Activated CD8-positive, alpha-beta memory T cell treated with anti-CD3 and anti-CD28 coated beads, Interleukin-2, amount 50 U/mL, for 4 hours (primary cell): ENCODE measurements around the gene HOXA9.

Source experiments
- DNase-seq: peaks from one replicate; pipeline ENCODE4 v3.0.0-alpha.2; 2020

The HOXA9 gene

GRCh38 chr7:27200761-27201579 lies 35.6 kb upstream of the HOXA9 start:
- DNase-seq: no peak

DNA sequence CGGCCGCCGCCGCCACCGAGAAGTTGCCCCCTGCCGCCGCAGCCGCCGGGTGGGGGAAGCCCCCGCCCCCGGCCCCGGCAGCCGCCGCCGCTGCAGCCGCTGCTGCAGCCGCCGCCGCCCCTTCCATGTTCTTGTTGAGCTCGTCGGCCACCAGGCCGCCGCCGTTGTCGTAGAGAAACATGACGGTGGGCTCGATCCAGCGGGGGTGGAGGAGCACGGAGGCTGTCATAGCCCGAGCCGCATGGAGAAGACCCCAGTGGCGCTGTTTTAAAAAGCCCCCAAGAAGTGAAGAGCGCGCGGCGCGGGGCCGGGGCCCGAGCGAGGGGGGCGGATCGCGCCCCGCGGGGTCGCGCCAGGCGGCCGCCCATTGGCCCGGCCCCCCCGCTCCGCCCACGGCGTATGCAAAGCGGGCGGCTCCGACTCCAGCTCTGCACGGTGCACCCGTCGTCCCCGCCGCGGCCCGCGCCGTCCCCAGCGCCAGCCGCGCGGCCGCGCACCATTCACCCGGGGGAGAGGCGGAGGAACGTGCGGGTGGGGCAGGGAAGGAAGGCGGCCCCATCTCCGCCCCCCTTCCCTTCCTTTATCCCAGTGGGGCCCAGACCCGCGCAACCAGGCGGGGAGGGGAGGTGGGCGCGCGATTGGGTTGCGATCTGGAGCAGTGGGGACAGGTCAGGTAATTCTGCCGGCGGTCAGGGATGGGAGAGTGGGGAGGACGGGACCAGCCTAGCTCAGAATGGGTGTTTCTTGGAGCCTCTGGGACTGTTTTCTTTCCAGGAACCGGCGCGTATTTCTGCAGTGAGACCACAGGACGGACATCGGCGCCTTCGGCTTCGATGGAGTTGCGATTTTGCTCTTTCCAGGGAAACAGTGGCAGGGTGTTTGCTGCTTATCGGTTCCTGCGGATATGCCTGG lies 34.8 kb upstream of the HOXA9 start, which contains the start of gene HOXA13:
Gene HOXA13 (minus strand): TSS at position 243 of the 912 bp plus-strand sequence. CDS start 14 bp downstream, at position 229.
- peak; percentile 42 for DNase-seq

DNA sequence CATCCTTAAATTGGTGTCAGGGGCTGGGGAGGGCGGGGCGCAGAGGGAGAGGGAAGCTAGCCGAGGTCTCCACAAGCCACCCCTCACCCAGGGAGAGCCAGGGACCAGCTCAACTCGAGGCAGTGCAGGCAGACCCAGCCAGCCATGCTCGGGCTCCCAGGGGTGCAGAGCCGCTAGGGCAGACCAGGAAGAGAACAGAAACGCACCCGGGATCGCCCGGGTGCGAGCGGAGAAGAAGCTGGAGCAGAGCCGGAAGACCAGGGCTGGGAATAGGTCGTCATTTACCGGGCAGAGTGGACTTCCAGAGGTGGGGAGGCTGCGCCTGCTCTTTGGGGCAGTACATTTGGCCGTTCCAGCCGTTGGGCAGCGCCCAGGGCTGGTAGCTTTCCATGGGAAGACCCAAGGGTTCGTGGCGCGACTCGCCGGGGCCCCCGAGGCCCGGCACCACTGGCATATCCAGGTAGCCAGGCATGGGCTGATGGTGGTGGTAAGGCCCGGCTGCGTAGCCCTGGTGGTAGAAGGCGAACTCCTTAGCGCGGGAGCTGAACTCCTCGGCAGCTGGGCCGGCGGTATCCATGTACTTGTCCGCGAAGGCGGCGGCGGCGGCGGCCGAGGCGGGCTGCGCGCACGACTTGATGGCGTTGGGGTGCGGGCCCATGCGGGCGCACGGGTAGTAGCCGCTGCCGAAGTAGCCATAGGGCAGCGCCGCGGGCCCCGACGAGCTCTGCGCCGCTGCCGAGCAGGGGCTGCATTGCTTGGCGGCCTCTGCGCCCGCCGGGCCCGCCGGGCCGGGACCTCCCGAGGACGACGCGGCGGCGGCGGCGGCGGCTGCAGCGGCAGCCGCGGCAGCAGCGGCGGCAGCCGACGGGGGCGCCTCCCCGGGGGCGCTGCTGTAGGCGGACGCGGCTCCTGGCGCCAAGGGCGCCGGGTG lies 33.8 kb upstream of the HOXA9 start:
- no peak for DNase-seq

DNA sequence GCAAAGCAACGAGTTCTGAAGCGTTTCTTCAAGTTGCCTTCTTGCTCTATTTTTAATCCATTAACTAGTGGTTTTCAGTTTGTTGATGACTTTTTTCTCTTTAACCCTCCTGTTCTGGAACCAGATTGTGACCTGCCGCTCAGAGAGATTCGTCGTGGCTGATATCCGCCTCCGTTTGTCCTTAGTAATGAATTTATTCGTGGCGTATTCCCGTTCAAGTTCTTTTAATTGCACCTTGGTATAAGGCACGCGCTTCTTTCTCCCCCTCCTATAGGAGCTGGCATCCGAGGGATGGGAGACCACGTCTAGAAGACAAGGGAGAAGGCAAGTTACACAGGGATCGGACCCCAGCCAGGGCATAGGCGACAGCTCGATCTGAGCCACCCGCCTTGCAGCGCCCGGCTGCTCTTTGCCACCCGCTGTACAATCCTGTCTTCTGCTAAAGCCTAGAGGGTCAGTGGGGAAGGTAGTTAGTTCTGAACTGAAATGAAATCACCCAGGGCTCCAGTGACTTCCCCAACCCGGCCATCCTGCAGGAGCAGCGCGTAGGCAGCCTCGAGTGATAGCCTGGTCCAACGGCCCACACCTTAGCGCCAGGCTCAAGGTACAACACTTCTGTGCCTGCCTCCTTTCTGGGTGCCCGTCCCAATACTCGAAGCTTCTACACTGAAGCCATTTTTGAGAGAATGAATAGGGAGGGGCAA lies 33.0 kb upstream of the HOXA9 start:
- DNase-seq: no peak

DNA sequence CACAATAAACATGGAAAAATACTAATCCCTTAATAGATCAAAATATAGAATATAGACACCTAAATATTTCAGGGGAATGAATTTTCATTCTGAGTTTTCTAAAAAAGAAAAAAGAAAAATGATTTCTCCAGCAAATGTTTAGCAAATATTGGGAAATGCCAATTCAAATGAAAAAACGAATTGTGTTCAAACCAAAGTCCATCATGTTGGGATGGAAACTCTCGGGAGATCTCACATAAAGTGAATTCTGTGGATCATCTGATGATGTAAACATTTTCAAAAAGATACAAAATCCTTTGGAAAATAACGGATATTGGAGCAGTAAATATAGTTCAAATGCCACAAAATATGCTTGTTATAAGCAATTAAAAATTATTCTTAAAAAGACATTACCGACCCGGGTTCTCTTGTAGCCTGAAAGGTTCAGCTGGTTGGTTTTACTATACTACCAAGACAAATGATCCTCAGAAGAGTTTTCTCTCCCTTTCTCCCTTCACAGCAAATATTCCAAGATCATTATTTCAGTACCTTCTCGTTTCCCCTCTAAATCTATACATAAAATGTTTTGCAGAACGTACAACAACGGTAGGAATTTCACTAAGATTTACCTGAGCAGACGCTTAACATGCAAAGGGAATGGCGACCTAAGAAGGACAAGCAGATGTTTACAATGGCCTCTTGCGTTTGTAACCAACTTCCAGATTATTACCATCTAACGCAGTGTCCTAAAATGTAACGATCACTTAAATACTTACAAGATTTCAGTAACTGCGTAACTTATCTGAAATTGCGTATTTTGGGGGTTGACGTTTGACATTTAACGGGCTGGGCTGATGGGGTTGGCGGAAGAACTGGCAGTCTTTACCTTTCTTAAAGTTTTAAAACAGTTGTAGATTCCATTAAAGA lies 32.1 kb upstream of the HOXA9 start:
- DNase-seq: no peak

DNA sequence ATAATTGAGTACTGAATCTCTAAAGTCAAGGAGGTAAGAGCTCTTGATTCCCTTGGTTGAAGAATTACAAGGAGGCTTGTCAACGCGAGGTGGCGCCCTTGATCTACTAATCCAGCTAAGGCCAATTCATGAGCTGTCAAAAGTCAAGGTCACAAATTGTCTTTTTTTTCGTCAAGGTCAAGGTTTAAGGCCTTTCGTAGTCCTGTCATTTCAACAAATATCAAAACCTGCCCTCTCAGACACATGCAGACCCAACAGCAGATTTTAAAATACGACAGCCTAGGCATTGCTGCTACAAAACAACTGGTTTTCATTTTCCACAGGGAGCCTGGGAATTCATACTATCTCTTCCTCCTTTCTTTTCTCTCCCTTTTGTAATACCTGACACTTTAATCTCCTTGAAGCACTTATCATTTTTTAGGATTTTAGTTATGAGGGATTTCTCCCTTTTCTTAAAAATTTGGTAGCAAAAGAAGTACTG lies 31.0 kb upstream of the HOXA9 start:
- DNase-seq: peak; percentile 87

GRCh38 chr7:27194686-27195379 lies 29.5 kb upstream of the HOXA9 start:
- DNase-seq: no peak

DNA sequence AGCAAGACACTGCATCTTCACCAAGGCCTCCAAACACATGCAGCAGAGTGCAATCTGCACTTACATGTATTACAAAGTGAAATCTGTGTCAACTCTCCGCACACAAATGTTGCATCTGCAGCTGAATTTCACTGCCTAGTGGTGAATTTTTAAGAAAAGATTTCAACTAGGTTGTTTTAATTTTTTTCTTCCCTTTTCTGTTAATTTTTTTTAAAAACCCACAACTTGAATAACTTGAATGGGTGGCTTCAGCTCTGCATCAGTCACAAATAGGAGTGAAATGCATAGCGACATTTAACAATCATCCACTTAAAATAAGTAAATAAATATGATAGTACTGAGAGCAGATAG lies 28.6 kb upstream of the HOXA9 start:
- no peak for DNase-seq

DNA sequence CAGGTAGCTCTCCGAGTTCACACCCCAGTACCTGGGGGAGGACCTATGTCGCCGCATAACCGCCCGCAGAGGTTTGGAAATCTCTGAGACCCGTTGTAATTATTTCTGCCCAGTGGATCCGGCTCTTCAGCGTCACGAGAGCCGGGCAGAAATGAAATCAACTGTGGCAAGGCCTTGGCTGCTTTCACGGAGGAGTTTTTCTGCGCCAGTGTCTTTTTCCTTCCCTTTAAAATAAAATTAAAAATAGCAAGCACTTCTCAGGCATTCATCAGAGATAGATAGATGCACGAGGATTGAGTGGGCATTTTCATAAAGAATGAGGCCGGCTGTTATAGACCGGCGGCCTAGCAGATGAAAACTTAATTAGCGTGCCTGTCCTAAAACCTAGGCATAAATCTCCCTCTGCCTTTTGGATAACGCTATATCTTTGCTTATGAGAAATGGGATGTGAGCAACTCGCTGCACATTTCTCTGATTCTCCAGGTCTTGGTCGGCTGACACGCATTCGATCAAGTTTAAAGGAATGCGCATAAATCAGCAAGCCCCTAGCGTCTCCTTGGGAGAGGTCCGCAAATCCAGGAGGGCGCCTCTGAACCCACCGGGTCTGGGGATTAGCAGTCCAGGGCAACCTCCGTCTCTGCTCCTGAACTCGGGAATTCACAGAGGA lies 28.1 kb upstream of the HOXA9 start:
- no peak for DNase-seq

DNA sequence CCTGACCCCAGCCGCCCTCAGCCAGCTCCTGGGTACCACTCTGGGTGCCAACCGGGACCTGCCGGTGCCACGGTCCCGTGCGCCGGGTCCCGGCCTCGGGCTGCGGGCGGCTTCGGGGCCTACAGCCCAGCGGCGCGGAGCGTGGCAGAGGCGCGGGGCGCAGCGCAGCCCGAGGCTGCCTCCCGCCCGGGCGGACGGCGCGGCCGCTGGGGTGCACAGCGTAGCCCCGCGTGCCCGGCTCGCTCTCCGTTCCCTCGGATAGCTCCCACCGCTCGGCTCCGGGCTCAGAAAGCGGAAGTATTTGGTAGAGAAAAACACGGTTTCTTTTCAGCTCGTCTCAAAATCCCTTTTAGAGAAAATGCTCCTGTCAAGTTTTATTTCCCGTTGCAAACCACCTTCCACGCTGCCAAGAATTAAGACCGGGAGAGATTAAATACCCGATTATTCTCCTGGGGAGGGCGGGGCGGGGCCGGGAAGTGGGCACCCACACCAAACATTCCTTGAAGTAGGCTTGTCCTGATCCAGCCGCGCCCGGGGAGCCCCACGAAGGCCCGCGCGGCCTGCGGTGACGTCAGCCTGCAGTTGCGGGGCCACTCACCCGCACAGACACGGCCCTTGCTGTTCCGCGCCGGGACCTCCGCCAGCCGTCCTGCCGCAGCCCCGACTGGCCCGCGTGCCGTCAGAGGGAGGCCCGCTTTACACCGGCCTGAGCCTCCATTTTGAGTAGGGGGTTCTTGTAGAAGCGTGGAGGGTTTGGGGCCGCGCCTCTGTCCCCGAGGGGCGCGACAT lies 27.4 kb upstream of the HOXA9 start:
- no peak for DNase-seq

DNA sequence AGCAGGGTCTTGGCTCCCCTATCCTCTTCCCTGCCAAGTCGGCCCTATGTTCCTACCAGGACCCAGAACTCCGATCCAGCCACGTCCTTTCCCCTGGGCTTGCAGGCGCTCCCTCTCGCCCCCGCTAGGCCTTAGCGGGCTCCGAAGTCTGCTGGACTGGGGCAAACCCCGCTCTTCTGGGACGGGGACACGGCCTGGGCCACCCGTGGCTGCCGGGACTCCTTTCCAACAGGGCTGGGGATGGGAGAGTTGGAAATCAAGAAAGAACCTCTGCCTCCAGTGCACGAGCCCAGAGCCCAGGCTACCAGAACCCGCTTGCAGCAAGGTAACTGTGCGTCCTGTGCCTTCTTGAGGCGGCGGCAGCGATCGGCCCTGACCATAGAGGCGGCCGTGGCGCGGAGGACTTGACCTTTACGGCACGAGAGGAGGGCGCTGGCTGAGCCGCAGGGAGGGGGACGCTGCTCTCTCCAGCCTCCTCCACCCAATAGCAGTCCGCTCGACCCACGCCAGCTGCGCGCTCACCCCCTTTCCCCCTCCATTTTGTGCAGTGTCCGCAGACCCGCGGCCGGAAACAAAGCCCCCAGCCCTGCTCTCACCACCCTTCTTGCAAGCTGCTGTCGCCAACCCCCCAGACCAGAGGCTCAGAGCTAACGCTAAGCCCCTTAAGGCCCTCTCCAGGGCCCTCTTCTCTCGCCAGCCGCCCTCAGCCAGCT lies 26.7 kb upstream of the HOXA9 start:
- no peak for DNase-seq

DNA sequence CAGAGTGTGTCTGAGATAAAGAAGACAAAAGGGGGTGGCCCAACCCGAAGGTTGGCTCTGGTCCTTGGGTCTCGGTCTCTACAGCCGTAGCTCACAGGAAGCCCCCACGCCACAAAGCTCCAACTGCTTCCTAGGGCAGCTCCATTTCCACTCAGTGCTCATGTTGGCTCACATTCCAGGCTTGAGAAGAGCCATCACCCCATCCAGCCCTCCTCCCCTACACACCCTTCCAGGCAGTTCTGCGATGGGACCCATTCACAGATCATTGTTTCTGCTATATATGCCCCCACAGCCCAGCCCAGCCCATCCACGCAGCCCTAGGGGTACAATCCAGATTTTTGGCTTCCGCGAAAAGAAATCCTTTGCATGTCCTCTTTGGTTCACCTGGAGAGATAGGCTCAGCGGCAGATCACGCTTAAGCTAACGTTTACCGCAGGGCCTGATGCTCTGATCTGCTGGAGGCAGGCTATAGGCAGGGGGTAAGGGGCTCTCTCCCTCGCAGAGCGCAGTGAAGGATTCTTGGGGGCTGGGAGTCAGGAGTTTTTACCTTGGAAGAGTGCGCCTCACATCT lies 25.9 kb upstream of the HOXA9 start:
- no peak for DNase-seq

GRCh38 chr7:27189997-27190748 lies 24.8 kb upstream of the HOXA9 start:
- no peak for DNase-seq

GRCh38 chr7:27189295-27189996 lies 24.1 kb upstream of the HOXA9 start:
- DNase-seq: no peak

DNA sequence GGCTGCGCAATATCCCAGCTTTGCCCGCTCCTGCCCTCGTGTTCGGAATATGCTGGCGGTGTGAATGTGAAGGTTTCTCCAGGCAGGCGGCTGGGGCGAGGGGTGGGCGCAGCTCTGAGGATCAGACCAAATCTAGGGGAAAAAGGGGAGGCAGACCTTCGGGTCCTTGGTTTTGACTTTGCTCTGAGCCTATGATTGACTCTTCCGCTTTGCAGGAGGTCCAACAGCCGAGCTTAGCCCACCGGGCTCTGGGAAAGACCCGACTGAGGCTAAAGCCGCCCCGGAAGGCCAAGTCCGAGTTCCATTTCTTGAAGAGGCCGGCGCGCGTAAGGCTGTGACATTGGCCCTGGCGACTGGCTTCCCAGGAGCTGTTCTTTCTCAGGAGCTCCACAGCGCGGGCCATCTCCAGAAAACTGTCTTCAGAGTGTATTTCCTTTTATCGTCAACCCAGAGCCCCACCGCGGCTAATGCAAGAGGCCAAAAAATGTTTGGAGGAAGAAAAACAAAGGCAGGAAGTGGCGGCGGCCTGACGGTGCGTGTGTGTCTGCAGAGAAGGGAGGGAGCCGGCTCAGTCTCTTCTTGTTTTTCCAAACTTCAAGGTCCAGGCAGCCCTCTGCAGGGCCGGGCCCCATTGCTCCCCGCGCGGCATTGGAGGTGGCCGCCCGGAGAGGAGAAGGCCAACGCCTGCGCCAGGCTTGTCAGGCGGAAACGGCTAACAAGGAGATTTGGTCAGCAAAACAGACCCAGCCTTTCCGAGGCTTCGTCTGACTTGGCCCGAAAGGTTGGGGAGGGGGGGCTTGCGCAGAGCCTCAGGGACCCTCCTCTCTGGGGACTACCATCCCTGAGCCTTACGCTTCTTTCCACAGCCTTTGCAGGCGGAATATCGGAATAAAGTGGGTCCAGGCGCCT lies 23.3 kb upstream of the HOXA9 start:
- DNase-seq: no peak
